Measurements from ENCODE around the gene ZBTB46. TPM values are rescaled to one million over a fixed set of nuclear protein-coding genes. Genes with fewer than 3 reads are reported as not detected.

ZBTB46 gene
- total RNA-seq, 1 experiment from 2014 or later = 27.1 TPM

DNA sequence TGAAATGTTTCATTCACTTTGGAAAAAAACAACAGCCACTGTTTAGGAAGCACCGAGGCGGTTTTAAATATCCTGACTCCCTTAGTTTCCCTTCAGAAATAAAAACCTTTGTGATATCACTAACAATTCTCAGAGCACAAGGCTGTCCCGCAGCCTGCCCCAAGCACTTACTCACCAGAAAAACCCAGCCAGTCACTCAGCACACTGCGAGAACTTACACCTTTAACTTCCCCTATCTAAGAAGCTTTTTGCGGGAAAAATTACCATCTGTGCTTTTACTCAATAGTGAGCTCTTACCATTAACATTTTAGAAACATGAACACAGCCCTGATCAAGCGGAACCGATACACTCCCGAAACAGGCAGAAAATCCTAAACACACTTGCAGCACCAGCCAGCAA lies 9.3 kb downstream of the ZBTB46 start:
- no peaks in the 10 kb centered on the region for H3K27me3 ChIP-seq (ENCODE audit: insufficient read depth, low read length)
- no peak overlapping the region for H3K18ac ChIP-seq (ENCODE audit: insufficient read length, low read depth, low read length)
- H3K79me1 ChIP-seq (ENCODE audit: insufficient read depth, low read depth, low read length, poor library complexity, severe bottlenecking) = peaks cover 10% of the 10 kb centered on the region
- H3T11ph ChIP-seq (ENCODE audit: low read length) = no peak overlapping the region
- H3K36me3 Mint-ChIP-seq (ENCODE audit: insufficient read depth in 1 of 3, low read depth in 3 of 3) = peaks cover 0 to 9% (median 8%) of the 10 kb centered on the region in 3 experiments; a peak in 4 of 7 replicates
- no peak overlapping the region for H3K56ac ChIP-seq (ENCODE audit: insufficient read length, low read depth, low read length)
- H3K9ac ChIP-seq (ENCODE audit: extremely low read depth, insufficient read length, low read length) = no peak overlapping the region
- TF ChIP-seq, protein P1, sequence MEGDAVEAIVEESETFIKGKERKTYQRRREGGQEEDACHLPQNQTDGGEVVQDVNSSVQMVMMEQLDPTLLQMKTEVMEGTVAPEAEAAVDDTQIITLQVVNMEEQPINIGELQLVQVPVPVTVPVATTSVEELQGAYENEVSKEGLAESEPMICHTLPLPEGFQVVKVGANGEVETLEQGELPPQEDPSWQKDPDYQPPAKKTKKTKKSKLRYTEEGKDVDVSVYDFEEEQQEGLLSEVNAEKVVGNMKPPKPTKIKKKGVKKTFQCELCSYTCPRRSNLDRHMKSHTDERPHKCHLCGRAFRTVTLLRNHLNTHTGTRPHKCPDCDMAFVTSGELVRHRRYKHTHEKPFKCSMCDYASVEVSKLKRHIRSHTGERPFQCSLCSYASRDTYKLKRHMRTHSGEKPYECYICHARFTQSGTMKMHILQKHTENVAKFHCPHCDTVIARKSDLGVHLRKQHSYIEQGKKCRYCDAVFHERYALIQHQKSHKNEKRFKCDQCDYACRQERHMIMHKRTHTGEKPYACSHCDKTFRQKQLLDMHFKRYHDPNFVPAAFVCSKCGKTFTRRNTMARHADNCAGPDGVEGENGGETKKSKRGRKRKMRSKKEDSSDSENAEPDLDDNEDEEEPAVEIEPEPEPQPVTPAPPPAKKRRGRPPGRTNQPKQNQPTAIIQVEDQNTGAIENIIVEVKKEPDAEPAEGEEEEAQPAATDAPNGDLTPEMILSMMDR (conservative IDR thresholded peaks at IDR 0.05) = no peak
- no peak overlapping the region for H4K5ac ChIP-seq (ENCODE audit: insufficient read length, low read depth, low read length)
- H3K4me1 Mint-ChIP-seq = peaks cover 14 to 18% of the 10 kb centered on the region in 2 experiments
- H3K23me2 ChIP-seq (ENCODE audit: insufficient read length, low read depth, low read length, poor library complexity, severe bottlenecking) = no peaks in the 10 kb centered on the region
- no peak overlapping the region for H4K8ac ChIP-seq (replicated peaks; ENCODE audit: insufficient read length, low read depth, low read length)
- no peaks in the 10 kb centered on the region for H4K20me1 ChIP-seq (ENCODE audit: control insufficient read depth, insufficient read depth, insufficient read length)
- no peak overlapping the region for H2BK15ac ChIP-seq (ENCODE audit: low read depth, low read length)
- H3K23ac ChIP-seq (ENCODE audit: insufficient read length, low read depth, low read length) = no peak overlapping the region
- H2BK20ac ChIP-seq (ENCODE audit: low read depth, low read length, poor library complexity, severe bottlenecking) = no peak overlapping the region
- no peak overlapping the region for H3K27ac ChIP-seq (ENCODE audit: insufficient read length, low read depth, low read length)
- no peaks in the 10 kb centered on the region; a peak in 1 of 5 replicates for H3K9me3 Mint-ChIP-seq
- H3K79me2 ChIP-seq (ENCODE audit: insufficient read depth, low read length) = peaks cover 2% of the 10 kb centered on the region; the same call in 1 of the 2 replicates
- no peaks in the 10 kb centered on the region for H3K4me1 ChIP-seq (ENCODE audit: insufficient read depth, low read length)
- no peak overlapping the region for H3K14ac ChIP-seq (ENCODE audit: insufficient read depth, low read length)
- no peak overlapping the region for H2AK5ac ChIP-seq (ENCODE audit: insufficient read length, low read length)
- no peak overlapping the region for H2BK5ac ChIP-seq (ENCODE audit: insufficient read length, low read length)
- H3K27ac Mint-ChIP-seq = peak overlapping the region in 2 of 3 experiments; percentile 6 to 74; a peak in 4 of 7 replicates
- no peak overlapping the region for H3K4me3 Mint-ChIP-seq
- DNase-seq = no peak
- no peak overlapping the region for H2BK120ac ChIP-seq (ENCODE audit: low read depth, low read length, poor library complexity, severe bottlenecking)
- H3K9me3 ChIP-seq (ENCODE audit: control insufficient read depth, low read depth, low read length) = no peaks in the 10 kb centered on the region
- H2BK12ac ChIP-seq (ENCODE audit: insufficient read length, low read depth, low read length) = no peak overlapping the region
- H2AFZ ChIP-seq (ENCODE audit: low read length) = no peak overlapping the region
- no peak overlapping the region for H3K4ac ChIP-seq (ENCODE audit: low read depth, low read length)
- no peak overlapping the region for H3K4me2 ChIP-seq (ENCODE audit: insufficient read depth, insufficient read length, low read length)
- WGBS (ENCODE audit: extremely low coverage, insufficient read length, low lambda C conversion rate) = no CpG with 5 or more reads among the region's 8 CpGs
- no peak overlapping the region for H4K91ac ChIP-seq (ENCODE audit: insufficient read length, low read depth, low read length)
- no peaks in the 10 kb centered on the region for H3K27me3 Mint-ChIP-seq (ENCODE audit: low read depth)
